ENCODE measurements around the gene TCP10L. TPM values are rescaled to one million over a fixed set of nuclear protein-coding genes. Genes with fewer than 3 reads are reported as not detected.
A peak's percentile ranks its signal among the peaks of the same experiment; 100 is the strongest.
"Not testable (repeated sequence)": the region's sequence is repeated elsewhere in the genome, so short reads cannot be mapped to it uniquely, and the experiment has no call there.

Gene TCP10L
- total RNA-seq, 1 donor from 2014 or later = not detected

- ATAC-seq = no peak
Measured at GRCh38 chr21:32585970-32586369, 647 bp upstream of the TCP10L start.

- ATAC-seq = no peak
Measured at GRCh38 chr21:32584472-32584871, 851 bp downstream of the TCP10L start.

- ATAC-seq = no peak
Measured at GRCh38 chr21:32581732-32582131, 3.6 kb downstream of the TCP10L start.

- no peak for ATAC-seq
Measured at GRCh38 chr21:32580949-32581348, 4.4 kb downstream of the TCP10L start.

- ATAC-seq = no peak
Measured at GRCh38 chr21:32578107-32578691, 7.1 kb downstream of the TCP10L start.

- ATAC-seq = no peak
Measured at GRCh38 chr21:32576011-32576410, 9.3 kb downstream of the TCP10L start.

GRCh38 chr21:32574946-32575925, 10.1 kb downstream of the TCP10L start:
- no peak for ATAC-seq

GRCh38 chr21:32572574-32573420, 12.5 kb downstream of the TCP10L start:
- peak; percentile 68 for ATAC-seq

- no peak for ATAC-seq
Measured at GRCh38 chr21:32570456-32570855, 14.9 kb downstream of the TCP10L start.

GRCh38 chr21:32569261-32570230, 15.8 kb downstream of the TCP10L start:
- ATAC-seq = peak; percentile 81

- ATAC-seq = no peak
Measured at GRCh38 chr21:32567626-32568025, 17.7 kb downstream of the TCP10L start.

- no peak for ATAC-seq
Measured at GRCh38 chr21:32566741-32567389, 18.5 kb downstream of the TCP10L start.

- ATAC-seq = no peak
Measured at GRCh38 chr21:32565856-32566465, 19.4 kb downstream of the TCP10L start.

GRCh38 chr21:32562915-32563314, 22.4 kb downstream of the TCP10L start:
- no peak for ATAC-seq

- ATAC-seq = no peak
Measured at GRCh38 chr21:32562426-32562825, 22.9 kb downstream of the TCP10L start.

- ATAC-seq = not testable (repeated sequence)
Measured at GRCh38 chr21:32561476-32561875, 23.8 kb downstream of the TCP10L start.

- ATAC-seq = no peak
Measured at GRCh38 chr21:32560896-32561295, 24.4 kb downstream of the TCP10L start.

- ATAC-seq = no peak
Measured at GRCh38 chr21:32559006-32559610, 26.2 kb downstream of the TCP10L start.

GRCh38 chr21:32558106-32558505, 27.2 kb downstream of the TCP10L start:
- ATAC-seq = no peak

Data from esophagus mucosa (tissue), 1 donor.